Measurements from ENCODE around the gene CCDC85C.

CCDC85C gene

GRCh38 chr14:99543985-99544384, 60.0 kb downstream of the CCDC85C start:
- no peak for DNase-seq
- Mint-ChIP-seq H3K4me1 (ENCODE audit: low read depth) (peaks cover 6% of the 10 kb centered on the region), H3K36me3 (ENCODE audit: low read depth) (no peaks in the 10 kb centered on the region), H3K9me3 (no peaks in the 10 kb centered on the region), H3K4me3 (no peak overlapping the region), H3K27me3 (no peaks in the 10 kb centered on the region), H3K27ac (no peak overlapping the region)

GRCh38 chr14:99543370-99543769, 60.6 kb downstream of the CCDC85C start:
- H3K27ac Mint-ChIP-seq: no peak overlapping the region
- DNase-seq: no peak
- no peaks in the 10 kb centered on the region for H3K27me3 Mint-ChIP-seq
- H3K9me3 Mint-ChIP-seq: no peaks in the 10 kb centered on the region
- H3K4me3 Mint-ChIP-seq: no peak overlapping the region
- peaks cover 6% of the 10 kb centered on the region for H3K4me1 Mint-ChIP-seq (ENCODE audit: low read depth)
- no peaks in the 10 kb centered on the region for H3K36me3 Mint-ChIP-seq (ENCODE audit: low read depth)

DNA sequence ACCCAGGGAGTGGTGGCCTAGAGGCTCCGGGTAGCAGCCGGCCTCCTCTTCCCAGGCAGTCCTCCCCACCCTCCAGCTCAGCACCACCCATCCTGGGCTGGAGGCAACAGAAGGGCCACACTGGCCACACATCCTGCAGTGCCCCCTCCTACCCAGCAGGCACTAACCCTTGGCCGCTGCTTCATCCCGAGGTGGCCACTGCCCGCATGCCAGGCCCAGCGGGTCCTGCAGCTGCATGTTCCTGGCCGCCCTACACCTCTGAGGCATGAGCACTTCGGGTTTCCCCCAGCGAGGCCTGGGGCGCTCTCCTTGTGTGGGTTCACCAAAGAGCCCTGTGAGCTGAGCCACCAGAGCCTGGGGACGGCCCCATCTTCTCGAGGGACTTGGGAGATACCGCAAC, 61.4 kb downstream of the CCDC85C start:
- no peak overlapping the region for H3K4me3 Mint-ChIP-seq
- no peaks in the 10 kb centered on the region for H3K9me3 Mint-ChIP-seq
- DNase-seq: no peak
- peaks cover 6% of the 10 kb centered on the region for H3K4me1 Mint-ChIP-seq (ENCODE audit: low read depth)
- no peaks in the 10 kb centered on the region for H3K36me3 Mint-ChIP-seq (ENCODE audit: low read depth)
- no peak overlapping the region for H3K27ac Mint-ChIP-seq
- no peaks in the 10 kb centered on the region for H3K27me3 Mint-ChIP-seq

GRCh38 chr14:99541677-99542470, 62.1 kb downstream of the CCDC85C start:
- peaks cover 6% of the 10 kb centered on the region for H3K4me1 Mint-ChIP-seq (ENCODE audit: low read depth)

GRCh38 chr14:99541211-99541610, 62.8 kb downstream of the CCDC85C start:
- Mint-ChIP-seq H3K27me3 (no peaks in the 10 kb centered on the region), H3K4me1 (ENCODE audit: low read depth) (peaks cover 6% of the 10 kb centered on the region), H3K9me3 (no peaks in the 10 kb centered on the region), H3K27ac (no peak overlapping the region), H3K4me3 (no peak overlapping the region), H3K36me3 (ENCODE audit: low read depth) (no peaks in the 10 kb centered on the region)
- no peak for DNase-seq

More at GRCh38 chr14:99541677-99542470, 62.1 kb downstream of the CCDC85C start:
- Mint-ChIP-seq H3K27ac (no peak overlapping the region), H3K27me3 (no peaks in the 10 kb centered on the region), H3K36me3 (ENCODE audit: low read depth) (no peaks in the 10 kb centered on the region), H3K4me3 (no peak overlapping the region), H3K9me3 (no peaks in the 10 kb centered on the region)
- no peak for DNase-seq

DNA sequence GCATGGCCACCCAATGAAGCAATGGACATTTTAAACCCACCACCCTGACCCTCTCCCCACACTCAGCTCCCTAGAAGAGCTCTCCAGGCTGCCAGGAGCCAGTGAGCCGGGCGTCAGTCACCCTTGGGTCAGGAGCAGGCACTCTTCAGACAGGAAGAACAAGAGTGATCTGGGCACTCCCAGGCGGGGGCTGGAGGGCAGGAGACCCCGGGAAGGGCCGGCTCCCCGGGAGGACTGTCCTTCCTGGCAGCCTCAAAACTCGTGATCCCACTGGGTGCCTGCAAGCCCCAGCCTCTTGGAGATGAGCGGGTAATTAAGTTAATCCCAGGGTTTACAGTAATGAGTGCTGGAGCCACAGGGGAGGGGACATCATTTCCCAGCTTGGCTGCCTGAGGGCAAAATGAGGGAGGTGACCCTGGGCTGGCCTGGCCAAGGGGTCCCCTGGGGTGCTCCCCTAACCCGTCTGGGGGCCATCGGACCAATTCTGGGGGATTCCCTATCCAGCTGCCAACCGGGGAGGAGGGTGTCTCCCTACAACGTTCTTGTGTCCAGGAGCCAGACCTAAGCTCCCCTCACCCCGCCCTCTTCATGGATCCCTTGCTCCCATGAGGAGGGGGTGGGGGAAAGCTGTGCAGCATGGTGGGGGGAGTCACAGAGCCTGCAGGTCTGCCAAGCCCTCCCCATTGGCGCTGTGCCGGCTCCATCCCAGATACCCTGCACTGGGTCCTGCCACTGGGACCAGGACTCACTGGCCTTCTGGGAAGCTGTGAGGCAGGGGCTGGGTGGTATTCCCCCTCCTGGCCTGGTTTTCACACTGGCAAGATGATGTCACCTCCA, 63.6 kb downstream of the CCDC85C start:
- Mint-ChIP-seq H3K9me3 (no peaks in the 10 kb centered on the region), H3K27ac (no peak overlapping the region)

GRCh38 chr14:99539491-99539890, 64.5 kb downstream of the CCDC85C start:
- Mint-ChIP-seq H3K27me3 (no peaks in the 10 kb centered on the region), H3K27ac (no peak overlapping the region)
- DNase-seq: no peak

More for the DNA sequence above, 63.6 kb downstream of the CCDC85C start:
- Mint-ChIP-seq H3K27me3 (no peaks in the 10 kb centered on the region), H3K36me3 (ENCODE audit: low read depth) (no peaks in the 10 kb centered on the region), H3K4me3 (no peak overlapping the region), H3K4me1 (ENCODE audit: low read depth) (peaks cover 6% of the 10 kb centered on the region)
- no peak for DNase-seq

GRCh38 chr14:99538733-99539132, 65.3 kb downstream of the CCDC85C start:
- no peaks in the 10 kb centered on the region for H3K9me3 Mint-ChIP-seq
- H3K36me3 Mint-ChIP-seq (ENCODE audit: low read depth): no peaks in the 10 kb centered on the region
- no peak overlapping the region for H3K4me3 Mint-ChIP-seq
- H3K27me3 Mint-ChIP-seq: no peaks in the 10 kb centered on the region
- peaks cover 6% of the 10 kb centered on the region for H3K4me1 Mint-ChIP-seq (ENCODE audit: low read depth)
- no peak for DNase-seq
- no peak overlapping the region for H3K27ac Mint-ChIP-seq

More at GRCh38 chr14:99539491-99539890, 64.5 kb downstream of the CCDC85C start:
- Mint-ChIP-seq H3K4me3 (no peak overlapping the region), H3K9me3 (no peaks in the 10 kb centered on the region), H3K4me1 (ENCODE audit: low read depth) (peaks cover 6% of the 10 kb centered on the region), H3K36me3 (ENCODE audit: low read depth) (no peaks in the 10 kb centered on the region)

GRCh38 chr14:99538275-99538674, 65.7 kb downstream of the CCDC85C start:
- H3K4me1 Mint-ChIP-seq (ENCODE audit: low read depth): peaks cover 6% of the 10 kb centered on the region
- no peak overlapping the region for H3K27ac Mint-ChIP-seq
- DNase-seq: no peak
- H3K27me3 Mint-ChIP-seq: no peaks in the 10 kb centered on the region
- H3K9me3 Mint-ChIP-seq: no peaks in the 10 kb centered on the region
- no peak overlapping the region for H3K4me3 Mint-ChIP-seq
- no peaks in the 10 kb centered on the region for H3K36me3 Mint-ChIP-seq (ENCODE audit: low read depth)

- no peaks in the 10 kb centered on the region for H3K9me3 Mint-ChIP-seq
- no peak for DNase-seq
- H3K27ac Mint-ChIP-seq: no peak overlapping the region
- no peaks in the 10 kb centered on the region for H3K27me3 Mint-ChIP-seq
- H3K4me1 Mint-ChIP-seq (ENCODE audit: low read depth): peaks cover 6% of the 10 kb centered on the region
- no peaks in the 10 kb centered on the region for H3K36me3 Mint-ChIP-seq (ENCODE audit: low read depth)
- H3K4me3 Mint-ChIP-seq: no peak overlapping the region
Measured at GRCh38 chr14:99537399-99537798, 66.6 kb downstream of the CCDC85C start.

DNA sequence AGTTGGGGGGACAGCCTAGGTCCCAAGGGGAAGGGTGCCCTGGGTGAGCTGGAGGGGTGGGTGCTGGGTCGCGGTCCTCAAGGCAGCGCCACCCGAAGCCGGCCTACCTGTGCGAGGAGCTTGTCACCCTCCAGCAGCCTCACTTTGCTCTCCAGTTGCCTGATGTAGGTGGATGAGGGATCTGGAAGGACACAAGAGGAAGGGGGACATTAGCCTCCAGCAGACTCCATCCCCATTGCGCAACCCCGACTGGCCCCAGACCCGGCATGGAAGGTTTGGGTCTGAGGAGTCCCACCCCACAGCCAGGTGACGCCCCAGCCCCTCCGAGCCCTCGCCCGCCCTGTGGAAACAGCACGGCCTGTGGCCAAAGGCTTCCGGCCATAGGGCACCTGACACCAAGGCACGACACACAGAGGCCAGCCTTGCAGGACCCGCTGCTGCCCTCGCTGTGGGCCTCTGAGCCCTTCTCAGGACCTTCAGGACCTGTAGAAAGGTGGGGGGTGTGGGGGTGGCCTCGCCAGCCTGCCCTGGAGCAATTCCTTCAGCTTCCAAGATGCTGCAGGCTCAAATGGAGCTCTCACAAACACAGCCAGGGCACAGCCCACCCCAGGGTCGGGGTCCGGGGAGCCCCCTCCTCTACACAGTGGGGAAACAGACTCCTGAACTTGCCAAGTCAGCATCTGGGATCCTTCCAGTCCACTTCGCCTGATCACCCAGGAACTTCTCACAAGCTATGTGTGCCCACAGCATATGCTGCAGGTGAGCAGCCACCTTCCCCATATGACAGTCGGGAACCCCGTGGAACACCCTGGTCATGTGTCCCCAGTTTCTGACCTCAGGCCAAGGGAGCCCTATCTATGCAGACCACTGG, 67.9 kb downstream of the CCDC85C start:
- H3K4me3 Mint-ChIP-seq: no peak overlapping the region
- no peak for DNase-seq
- H3K36me3 Mint-ChIP-seq (ENCODE audit: low read depth): no peaks in the 10 kb centered on the region
- H3K9me3 Mint-ChIP-seq: no peaks in the 10 kb centered on the region
- no peaks in the 10 kb centered on the region for H3K27me3 Mint-ChIP-seq
- H3K4me1 Mint-ChIP-seq (ENCODE audit: low read depth): no peaks in the 10 kb centered on the region
- no peak overlapping the region for H3K27ac Mint-ChIP-seq

DNA sequence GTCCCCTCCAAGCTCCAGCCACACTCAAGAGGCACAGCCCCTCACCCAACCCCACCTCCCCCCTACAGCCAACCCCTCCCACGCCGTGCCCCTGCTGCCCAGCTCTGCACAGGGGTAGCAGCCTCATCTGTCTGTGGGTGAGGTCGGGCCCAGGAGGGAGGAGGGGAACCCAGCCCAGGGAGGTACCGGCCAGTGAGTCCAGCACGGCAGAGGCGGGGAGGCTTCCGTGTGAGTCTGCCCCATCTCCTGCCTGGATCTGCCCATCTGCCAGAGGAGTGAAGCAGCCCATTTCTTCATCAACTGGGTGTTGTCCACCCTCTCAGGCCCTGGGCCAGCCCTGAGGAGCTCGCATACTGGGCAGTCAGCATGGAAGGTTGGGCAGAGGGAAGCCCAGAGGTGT, 68.6 kb downstream of the CCDC85C start:
- Mint-ChIP-seq H3K4me3 (no peak overlapping the region), H3K27ac (no peak overlapping the region)

DNA sequence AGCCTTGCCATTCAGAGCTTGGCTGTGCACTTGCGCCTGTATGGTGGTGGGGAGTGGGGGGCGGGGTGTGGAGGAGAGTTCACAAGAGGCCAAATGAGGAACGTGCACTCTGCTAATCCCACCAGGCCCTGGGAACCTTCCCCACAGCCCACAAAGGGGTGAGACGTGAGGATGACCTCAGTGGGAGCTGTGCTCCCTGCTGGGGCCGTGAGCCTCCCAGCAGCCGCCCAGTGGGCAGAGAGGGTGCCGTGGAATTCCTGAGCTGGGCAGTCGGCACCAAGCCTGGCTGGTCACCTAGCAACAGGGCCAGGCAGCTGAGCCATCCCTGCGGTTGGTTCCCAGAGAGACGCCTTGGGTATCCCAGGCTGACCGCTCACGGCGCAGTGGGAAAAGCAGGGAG, 69.1 kb downstream of the CCDC85C start:
- Mint-ChIP-seq H3K9me3 (no peaks in the 10 kb centered on the region), H3K36me3 (ENCODE audit: low read depth) (no peaks in the 10 kb centered on the region), H3K27me3 (no peaks in the 10 kb centered on the region), H3K4me1 (ENCODE audit: low read depth) (no peaks in the 10 kb centered on the region), H3K4me3 (no peak overlapping the region), H3K27ac (no peak overlapping the region)
- no peak for DNase-seq

More for the DNA sequence above, 68.6 kb downstream of the CCDC85C start:
- Mint-ChIP-seq H3K36me3 (ENCODE audit: low read depth) (no peaks in the 10 kb centered on the region), H3K9me3 (no peaks in the 10 kb centered on the region), H3K27me3 (no peaks in the 10 kb centered on the region), H3K4me1 (ENCODE audit: low read depth) (no peaks in the 10 kb centered on the region)
- DNase-seq: no peak

GRCh38 chr14:99534333-99534732, 69.7 kb downstream of the CCDC85C start:
- Mint-ChIP-seq H3K36me3 (ENCODE audit: low read depth) (no peaks in the 10 kb centered on the region), H3K4me1 (ENCODE audit: low read depth) (no peaks in the 10 kb centered on the region), H3K27me3 (no peaks in the 10 kb centered on the region), H3K27ac (no peak overlapping the region), H3K4me3 (no peak overlapping the region), H3K9me3 (no peaks in the 10 kb centered on the region)
- DNase-seq: no peak
